Parathyroid adenoma (tissue), 2 donors: ENCODE data around the gene INCENP.

Source experiments
- H2AFZ ChIP-seq: fragments of 300-600 bp; sonication (generic); one replicate; pipeline ENCODE4 v1.7.0; 2017; ENCODE audit warnings: antibody characterized with exemption, mild to moderate bottlenecking
- H3K27ac ChIP-seq: fragments of 300-600 bp; sonication (generic); one replicate; pipeline ENCODE4 v1.7.0; 2017
- H3K27me3 ChIP-seq: fragments of 300-600 bp; sonication (generic); one replicate; pipeline ENCODE4 v1.7.0; 2017; ENCODE audit warnings: low read length; ENCODE audit not compliant: control insufficient read depth, insufficient read depth
- H3K36me3 ChIP-seq: fragments of 300-600 bp; sonication (generic); one replicate; pipeline ENCODE4 v1.7.0; 2017; ENCODE audit warnings: low read length; ENCODE audit not compliant: control insufficient read depth, insufficient read depth
- H3K4me1 ChIP-seq: fragments of 300-600 bp; sonication (generic); one replicate; pipeline ENCODE4 v1.7.0; 2017; ENCODE audit warnings: control low read depth
- H3K4me2 ChIP-seq: fragments of 300-600 bp; sonication (generic); one replicate; pipeline ENCODE4 v1.7.0; 2017; ENCODE audit warnings: low read length
- H3K4me3 ChIP-seq: fragments of 300-600 bp; sonication (generic); one replicate; pipeline ENCODE4 v1.7.0; 2017; ENCODE audit warnings: low read depth, low read length
- H3K79me2 ChIP-seq: fragments of 300-600 bp; sonication (generic); one replicate; pipeline ENCODE4 v1.7.0; 2017; ENCODE audit warnings: control low read depth
- H3K9ac ChIP-seq: fragments of 300-600 bp; sonication (generic); one replicate; pipeline ENCODE4 v1.7.0; 2017; ENCODE audit warnings: mild to moderate bottlenecking
- H3K9me3 ChIP-seq: fragments of 300-600 bp; sonication (generic); one replicate; pipeline ENCODE4 v1.7.0; 2017; ENCODE audit warnings: low read length; ENCODE audit not compliant: control insufficient read depth
- CTCF ChIP-seq: fragments of 300-600 bp; sonication (generic); IDR thresholded peaks from one replicate; pipeline ENCODE4 v1.7.0; 2017; ENCODE audit warnings: antibody characterized with exemption, mild to moderate bottlenecking
- donor health status: primary hyperparathyroidism.

INCENP gene

GRCh38 chr11:62108971-62109404 lies 14.8 kb upstream of the INCENP start:
- no peak overlapping the region for H3K27ac ChIP-seq
- no peaks in the 10 kb centered on the region for H3K9me3 ChIP-seq

GRCh38 chr11:62115085-62115694 lies 8.6 kb upstream of the INCENP start:
- no peak overlapping the region for H3K4me2 ChIP-seq
- no peak overlapping the region for H3K4me3 ChIP-seq
- no peaks in the 10 kb centered on the region for H3K4me1 ChIP-seq
- no peak overlapping the region for H3K9ac ChIP-seq
- no peaks in the 10 kb centered on the region for H3K79me2 ChIP-seq
- no peaks in the 10 kb centered on the region for H3K36me3 ChIP-seq
- H2AFZ ChIP-seq = peak overlapping the region; percentile 33
- no peaks in the 10 kb centered on the region for H3K9me3 ChIP-seq
- H3K27ac ChIP-seq = no peak overlapping the region
- H3K27me3 ChIP-seq = no peaks in the 10 kb centered on the region
- no peak for TF ChIP-seq CTCF

More at GRCh38 chr11:62108971-62109404, 14.8 kb upstream of the INCENP start:
- no peak overlapping the region for H3K4me2 ChIP-seq
- no peaks in the 10 kb centered on the region for H3K79me2 ChIP-seq
- no peaks in the 10 kb centered on the region for H3K27me3 ChIP-seq
- no peaks in the 10 kb centered on the region for H3K36me3 ChIP-seq
- no peak overlapping the region for H2AFZ ChIP-seq
- no peak for TF ChIP-seq CTCF
- H3K9ac ChIP-seq = no peak overlapping the region
- H3K4me1 ChIP-seq = no peaks in the 10 kb centered on the region
- no peak overlapping the region for H3K4me3 ChIP-seq

- no peak for TF ChIP-seq CTCF
- no peak overlapping the region for H3K4me3 ChIP-seq
- no peak overlapping the region for H3K27ac ChIP-seq
- H3K79me2 ChIP-seq = no peaks in the 10 kb centered on the region
- H3K9me3 ChIP-seq = no peaks in the 10 kb centered on the region
- H3K4me2 ChIP-seq = no peak overlapping the region
- no peaks in the 10 kb centered on the region for H3K36me3 ChIP-seq
- no peak overlapping the region for H2AFZ ChIP-seq
- H3K27me3 ChIP-seq = no peaks in the 10 kb centered on the region
- H3K4me1 ChIP-seq = no peaks in the 10 kb centered on the region
- no peak overlapping the region for H3K9ac ChIP-seq
Observed at GRCh38 chr11:62116451-62116850, 7.4 kb upstream of the INCENP start.

- TF ChIP-seq CTCF = no peak
- H3K4me2 ChIP-seq = no peak overlapping the region
- H3K27ac ChIP-seq = no peak overlapping the region
- no peaks in the 10 kb centered on the region for H3K36me3 ChIP-seq
- no peaks in the 10 kb centered on the region for H3K27me3 ChIP-seq
- no peak overlapping the region for H3K4me3 ChIP-seq
- no peak overlapping the region for H2AFZ ChIP-seq
- no peaks in the 10 kb centered on the region for H3K9me3 ChIP-seq
- H3K79me2 ChIP-seq = peaks cover 2% of the 10 kb centered on the region
- no peak overlapping the region for H3K9ac ChIP-seq
- no peaks in the 10 kb centered on the region for H3K4me1 ChIP-seq
Observed at GRCh38 chr11:62119569-62119968, 4.2 kb upstream of the INCENP start.

- Histone ChIP-seq H3K79me2 (peaks cover 3% of the 10 kb centered on the region), H3K4me3 (no peak overlapping the region), H3K27me3 (no peaks in the 10 kb centered on the region), H2AFZ (no peak overlapping the region), H3K4me2 (no peak overlapping the region), H3K27ac (no peak overlapping the region), H3K36me3 (no peaks in the 10 kb centered on the region), H3K9ac (no peak overlapping the region), H3K4me1 (peaks cover 3% of the 10 kb centered on the region), H3K9me3 (no peaks in the 10 kb centered on the region)
- TF ChIP-seq CTCF = no peak
Observed at GRCh38 chr11:62120001-62120400, 3.8 kb upstream of the INCENP start.
